HG02852 (cell line): ENCODE data around the gene MIB1.

Experiments
- ATAC-seq: cut with Tn5 transposase; IDR thresholded peaks from one replicate; pipeline ENCODE4 v1.9.1; 2021; ENCODE audit warnings: mild to moderate bottlenecking, moderate library complexity; ENCODE audit not compliant: unreplicated experiment

MIB1 gene

DNA sequence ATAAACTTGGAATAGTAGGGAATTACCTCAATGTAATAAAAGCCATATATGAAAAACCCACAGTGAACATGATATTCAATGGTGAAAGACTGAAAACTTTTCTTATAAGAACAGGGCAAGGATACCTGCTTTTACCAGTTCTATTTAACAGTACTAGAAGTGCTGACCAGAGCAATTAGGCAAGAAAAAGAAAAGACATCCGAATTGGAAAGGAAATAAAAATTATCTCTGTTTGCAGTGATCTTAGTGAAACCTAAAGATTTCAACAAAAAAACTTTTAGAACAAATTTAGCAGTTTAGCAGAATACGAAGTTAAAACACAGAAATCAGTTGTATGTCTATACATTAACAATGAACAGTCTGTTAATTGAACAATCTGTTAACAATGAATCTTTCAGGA, 69.1 kb downstream of the MIB1 start:
- ATAC-seq, result no peak

DNA sequence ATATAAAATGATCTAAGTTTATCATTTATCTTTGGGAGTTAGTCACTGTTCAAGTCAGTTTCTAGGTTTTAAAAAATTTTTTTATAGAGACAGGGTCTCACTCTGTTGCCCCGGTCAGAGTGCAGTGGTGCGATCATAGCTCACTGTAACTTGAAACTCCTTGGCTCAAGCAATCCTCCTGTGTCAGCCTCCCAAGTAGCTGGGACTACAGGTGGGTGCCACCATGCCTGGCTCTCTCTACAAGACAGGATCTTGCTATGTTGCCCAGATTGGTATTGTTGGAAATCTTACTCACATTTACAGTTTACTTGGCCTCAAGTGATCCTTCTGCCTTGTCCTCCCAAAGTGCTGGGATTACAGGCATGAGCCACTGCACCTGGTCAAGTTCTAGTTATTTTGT, 74.5 kb downstream of the MIB1 start:
- no peak for ATAC-seq

DNA sequence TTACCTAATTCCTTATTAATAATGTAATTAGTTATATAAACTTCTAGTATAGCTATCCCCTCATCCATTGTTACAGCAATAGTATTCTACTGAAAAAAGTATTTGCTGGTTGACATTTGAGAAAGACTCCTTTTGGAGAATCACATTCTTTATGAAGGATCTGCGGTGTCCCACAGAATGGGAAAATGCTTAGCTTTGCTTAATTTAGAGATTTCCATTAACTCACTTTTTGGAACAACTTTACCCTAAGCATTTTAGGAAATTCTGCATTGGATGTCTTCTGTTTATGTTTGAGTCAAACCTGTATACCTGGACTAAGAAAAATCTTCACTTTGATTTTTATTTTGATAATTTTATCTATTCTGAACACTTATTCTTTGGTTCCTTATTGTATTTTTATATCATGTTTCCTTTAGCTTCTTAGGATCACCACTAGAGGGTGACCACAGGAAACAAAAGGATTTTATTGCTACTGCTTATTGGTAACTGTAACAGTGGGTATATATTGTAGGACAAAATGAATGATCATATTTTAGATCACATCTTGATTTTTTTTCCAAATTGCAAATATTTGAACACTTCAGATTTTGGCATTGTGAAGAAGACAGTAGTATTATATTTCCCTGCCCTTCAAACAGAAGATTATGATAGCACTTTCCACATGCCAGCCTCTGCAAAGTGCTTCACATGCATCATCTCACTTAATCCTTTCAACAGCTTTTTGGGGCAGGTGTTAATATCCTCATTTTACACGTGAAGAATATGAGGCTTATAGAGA, 79.6 kb downstream of the MIB1 start:
- no peak for ATAC-seq

DNA sequence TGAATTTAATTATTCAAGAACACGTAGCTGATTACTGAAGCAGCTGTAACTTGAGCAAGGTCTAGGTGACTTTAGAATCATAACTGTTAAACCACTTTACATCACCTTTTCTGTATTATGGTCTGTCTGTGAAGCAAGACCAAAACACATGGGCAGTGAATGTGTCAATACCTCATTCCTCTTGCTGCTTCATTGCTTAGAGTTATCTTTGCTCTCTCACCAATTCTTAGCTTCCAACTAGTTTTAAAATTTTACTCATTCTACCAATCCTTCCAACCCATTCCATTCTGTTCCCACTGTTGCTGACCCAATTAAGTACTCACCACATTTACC, 80.2 kb downstream of the MIB1 start:
- ATAC-seq, result no peak

DNA sequence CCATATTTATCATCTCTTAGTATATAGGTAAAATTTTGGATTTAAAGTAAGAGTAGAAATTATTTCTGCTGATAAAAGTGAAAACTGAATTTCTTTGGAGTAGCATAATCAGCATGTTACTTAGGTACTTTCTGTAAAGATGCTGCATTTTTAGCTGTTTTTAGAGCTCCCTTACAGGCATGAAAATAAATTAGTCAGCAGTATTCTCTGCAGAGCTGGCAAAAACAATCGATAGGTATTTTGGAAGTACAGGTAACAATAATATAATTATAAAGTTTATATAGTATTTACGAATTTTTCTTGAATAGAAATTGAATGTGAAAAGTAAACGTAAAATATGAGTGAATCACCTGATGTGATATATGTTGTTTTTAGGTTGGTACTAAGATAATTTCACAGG, 83.3 kb downstream of the MIB1 start:
- no peak for ATAC-seq

DNA sequence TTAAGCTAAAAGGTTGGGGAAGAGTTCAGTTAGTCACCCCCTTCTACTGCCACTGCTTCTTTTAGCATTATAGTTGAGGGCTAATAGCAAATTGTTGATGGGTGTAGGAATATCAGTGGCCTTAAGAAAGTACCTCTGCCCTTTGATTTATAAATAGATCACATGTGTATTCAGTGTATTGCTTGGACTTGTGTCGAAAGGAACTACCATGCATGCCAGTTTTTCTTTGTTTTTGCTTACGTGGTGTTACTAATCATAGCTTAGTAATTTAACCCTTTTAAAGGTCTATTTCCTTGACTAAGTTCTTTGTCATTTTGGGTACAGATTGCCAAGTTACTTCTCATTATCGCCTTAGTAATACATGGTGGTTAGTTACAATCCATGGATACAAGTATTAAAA, 85.6 kb downstream of the MIB1 start:
- no peak for ATAC-seq

DNA sequence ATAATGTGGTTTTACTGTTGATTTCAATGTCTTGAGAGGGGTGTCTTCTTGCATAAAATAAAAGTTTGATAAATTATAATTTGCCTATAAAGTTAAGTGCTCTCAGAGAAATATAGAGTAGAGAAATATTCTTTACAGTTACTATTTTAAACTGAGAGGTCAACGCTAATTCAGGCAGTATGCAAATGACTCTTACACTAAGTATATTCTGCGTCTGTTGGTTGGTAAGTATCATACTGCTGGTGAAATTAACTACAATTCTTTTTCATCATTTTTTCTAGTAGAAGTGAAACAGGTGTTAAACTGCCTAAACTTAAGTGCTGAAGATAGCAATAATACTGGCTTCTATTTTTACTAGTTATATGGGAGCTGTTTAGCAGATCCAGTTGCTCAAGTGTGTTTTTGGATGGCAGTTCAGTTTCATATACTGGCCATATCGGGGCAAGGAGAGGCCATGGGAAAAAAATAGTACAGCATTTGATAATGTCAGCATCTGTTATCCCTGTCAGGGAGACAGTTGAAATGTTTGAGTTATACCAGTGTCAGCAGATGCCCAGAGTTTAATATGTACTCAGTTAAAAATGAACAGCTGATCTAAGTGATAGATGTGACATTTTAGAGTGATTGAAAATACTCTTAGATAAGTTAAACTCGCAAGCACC, 86.2 kb downstream of the MIB1 start:
- ATAC-seq, result no peak

DNA sequence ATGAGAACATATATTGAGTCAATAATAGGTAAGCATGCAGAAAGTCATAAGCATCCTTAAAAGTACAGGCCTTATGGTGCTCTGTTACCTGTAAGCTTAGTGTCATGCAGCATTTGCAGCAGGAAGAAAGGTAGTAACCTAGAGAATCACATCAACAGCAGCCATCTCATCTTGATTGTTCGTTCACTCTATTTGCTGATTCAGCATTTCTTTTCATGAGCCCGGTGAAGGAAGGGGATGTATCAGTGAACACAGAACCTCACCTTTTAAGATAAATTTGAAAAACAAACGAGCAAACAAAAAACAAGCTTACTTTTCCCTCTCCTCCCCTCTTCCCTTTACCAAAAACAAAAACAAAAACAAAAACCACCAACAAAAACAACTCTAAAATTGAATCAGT, 89.9 kb downstream of the MIB1 start:
- ATAC-seq, result no peak

DNA sequence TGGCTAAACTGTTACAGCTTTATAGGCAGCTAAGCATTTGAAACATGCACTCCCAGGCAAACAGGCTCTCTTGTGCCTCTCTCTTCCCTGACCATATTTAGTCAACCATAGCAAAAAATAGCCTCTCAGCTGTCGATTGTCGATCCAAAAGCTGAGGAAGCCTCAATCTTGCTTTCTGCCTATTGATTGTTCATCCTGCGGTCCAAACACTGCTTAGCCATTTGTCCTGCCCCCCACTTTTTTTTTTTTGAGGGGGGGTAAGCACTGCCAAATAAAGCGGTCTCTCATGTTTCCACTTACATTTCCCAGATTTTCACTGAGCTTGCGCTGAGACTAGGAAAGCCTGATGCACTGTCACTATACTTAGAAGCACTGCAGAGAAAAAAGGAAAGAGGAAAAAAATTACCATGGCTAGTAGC, 90.8 kb downstream of the MIB1 start:
- ATAC-seq, result no peak

DNA sequence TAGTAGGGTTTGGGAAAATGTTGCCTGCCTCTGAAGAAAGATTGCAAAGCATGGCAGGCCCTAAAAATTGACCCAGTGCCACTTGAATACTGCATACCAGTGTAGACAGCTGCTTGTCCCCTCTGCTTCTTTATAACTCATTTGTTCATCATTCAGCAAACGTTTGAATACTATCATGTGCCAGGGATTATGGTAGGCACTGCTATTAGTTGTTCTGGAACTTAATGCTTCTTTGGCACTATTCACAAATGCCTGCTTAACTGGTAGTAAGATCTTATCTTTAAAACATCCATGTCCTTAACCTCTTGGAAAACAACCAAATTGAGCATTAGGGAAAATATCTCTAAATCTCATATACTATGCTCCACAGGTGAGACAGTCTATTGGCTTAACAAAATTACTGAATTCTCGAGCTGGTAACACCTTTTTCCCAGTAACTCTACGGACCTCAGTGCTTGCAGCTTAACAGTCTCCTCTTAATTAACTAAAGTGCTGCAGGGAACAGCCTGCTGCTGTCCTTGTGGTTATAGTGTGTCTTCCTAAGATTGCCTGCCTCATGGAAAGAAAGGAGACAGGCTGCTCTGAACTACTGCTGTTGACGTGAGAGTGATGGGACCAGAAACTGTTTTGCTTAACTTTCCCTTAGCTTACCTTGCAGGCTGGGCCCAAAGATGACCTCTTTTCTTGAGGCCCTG, 93.2 kb downstream of the MIB1 start:
- ATAC-seq, result no peak

DNA sequence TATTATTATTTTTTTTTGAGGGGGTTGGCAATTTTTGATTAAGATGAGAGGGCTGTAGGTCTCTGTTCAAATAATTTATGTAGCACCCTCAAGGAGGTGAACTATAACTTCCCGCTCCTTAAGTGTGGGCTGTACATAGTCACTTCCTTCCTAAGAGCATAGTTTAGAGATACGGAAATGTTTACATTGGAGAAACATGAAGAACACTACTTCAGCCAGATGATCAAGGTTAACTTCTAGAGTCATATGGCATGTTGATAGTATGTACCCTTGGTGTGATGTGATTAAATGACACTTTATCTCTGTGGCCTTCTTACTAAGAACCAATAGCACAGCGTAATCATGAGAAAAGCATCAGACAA, 93.7 kb downstream of the MIB1 start:
- ATAC-seq, result no peak

DNA sequence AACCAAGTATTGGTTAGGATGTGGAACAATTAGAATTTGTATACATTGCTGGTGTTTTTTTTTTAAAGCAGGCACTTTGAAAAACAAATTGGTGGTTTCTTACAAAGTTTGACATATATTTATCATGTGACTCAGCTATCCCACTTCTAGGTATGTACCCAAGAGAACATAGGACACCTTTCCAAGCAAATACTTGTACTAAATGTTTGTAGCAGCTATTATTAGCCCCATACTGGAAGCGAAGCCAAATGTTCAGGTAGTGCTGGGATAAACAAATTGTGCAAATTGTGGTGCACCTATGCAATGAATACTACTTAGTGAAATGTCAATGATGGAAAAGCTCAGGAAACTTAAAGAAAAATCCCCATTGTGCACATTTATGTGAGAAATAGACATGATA, 101.0 kb downstream of the MIB1 start:
- no peak for ATAC-seq

DNA sequence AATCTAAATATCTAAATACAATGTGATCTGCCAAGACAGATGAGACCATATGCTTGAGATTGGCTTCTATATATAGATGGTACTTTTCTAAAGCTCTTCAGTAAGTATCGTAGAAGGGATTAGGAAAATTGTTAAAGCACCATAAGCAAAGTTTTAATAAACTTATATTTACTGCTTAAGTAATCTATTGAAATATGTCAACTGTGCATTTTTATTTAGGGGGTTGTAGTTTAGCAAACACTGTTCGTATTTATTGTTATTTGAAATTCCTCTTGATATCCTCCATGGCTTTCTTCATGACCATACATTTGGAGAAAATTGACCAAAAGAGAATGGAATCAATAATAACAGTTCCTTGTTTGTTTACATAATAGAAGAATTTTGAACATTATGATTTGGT, 102.7 kb downstream of the MIB1 start:
- no peak for ATAC-seq

DNA sequence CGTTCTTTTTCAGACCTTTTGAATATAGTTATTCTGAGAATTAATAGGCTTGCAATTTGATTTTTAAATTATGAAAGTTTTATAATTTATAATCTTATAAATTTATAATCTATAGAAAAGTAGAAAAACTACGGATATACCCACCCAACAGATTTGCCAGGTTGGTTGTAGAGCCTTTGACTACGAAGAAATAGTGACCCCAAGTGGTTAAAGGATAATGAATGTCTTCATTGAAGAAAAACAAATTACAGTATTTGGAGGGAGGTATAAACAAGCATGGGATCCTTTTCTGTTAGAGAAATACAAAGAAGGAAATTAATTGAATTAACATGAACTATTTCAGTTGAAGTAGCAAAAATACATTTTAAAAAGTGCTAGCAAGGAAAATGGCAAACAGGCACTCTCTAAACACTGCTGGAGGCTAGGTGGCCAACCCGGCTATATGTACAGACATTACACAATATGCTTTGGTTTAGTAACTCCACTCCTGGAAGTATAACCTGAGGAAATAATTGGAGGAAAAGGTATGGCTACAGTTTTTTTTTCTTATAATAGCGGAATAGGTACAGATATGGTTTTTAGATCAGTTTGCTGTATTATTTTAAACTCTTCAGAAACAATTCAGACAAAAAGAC, 110.9 kb downstream of the MIB1 start:
- ATAC-seq, result no peak

DNA sequence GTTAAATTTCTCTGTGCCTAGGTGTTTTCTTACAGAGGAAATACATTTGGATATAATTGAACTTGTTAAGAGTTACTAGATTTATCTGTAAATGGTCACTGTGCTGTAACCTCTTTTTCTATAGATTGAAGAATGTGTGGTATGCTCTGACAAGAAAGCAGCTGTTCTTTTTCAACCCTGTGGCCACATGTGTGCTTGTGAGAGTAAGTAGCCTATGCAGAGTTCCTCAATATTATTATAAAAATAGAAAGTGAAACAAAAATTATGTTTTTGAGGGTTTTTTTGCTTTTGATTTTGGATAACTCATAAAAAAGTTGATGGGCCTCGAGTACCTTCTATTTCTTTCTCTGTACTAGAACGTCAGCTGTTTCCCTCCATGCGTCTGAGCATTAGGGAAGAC, 112.4 kb downstream of the MIB1 start:
- peak; percentile 95 for ATAC-seq

DNA sequence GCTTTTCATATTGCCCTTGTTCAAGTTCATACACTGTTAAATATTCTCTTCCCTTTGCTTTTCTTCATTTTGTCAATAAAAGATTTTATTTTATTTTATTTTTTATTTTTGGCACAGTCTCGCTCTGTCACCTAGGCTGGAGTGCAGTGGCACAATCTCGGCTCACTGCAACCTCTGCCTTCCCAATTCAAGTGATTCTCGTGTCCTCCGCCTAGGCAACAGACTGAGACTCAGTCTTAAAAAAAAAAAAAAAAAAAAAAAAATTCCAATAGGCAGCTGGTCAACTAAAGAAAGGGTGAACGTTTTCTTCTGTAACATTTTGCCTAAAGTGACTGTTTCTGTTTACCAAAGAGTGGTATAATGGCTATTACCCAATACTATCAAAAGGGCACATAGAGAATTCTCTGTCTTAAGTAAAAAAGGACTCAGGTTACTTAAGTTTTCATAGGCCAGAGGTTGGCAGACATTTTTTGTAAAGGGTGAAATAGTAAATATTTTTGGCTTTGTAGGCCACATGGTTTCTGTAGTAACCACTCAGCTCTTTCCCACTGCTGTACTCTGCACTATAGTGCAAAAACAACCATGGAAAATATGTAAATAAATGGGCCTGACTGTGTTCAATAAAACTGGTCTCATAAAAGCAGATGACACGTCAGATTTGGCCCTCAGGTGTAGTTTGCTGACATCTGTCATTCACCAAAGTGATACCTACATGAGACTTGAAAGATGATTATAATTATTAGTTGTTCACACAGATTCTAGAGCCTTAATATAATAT, 113.4 kb downstream of the MIB1 start:
- ATAC-seq, result no peak

DNA sequence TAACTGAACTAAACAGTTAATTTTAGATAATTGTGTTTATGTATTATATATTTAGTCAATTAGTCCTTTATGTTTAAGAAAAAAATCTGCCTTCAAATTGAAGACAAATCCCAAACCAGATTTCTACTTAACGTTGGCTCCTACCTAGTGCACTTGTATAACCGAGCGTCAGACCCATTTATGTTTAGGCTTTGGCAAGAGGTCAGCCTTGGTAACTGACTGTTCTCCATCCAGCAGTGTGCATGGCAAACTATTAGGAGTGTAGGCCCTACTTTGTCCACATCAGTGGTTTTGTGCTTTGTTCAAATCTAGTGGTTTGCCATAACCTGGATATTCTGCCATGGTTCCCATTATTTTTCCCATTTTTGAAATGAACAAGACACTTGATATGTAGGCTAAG, 114.8 kb downstream of the MIB1 start:
- no peak for ATAC-seq

DNA sequence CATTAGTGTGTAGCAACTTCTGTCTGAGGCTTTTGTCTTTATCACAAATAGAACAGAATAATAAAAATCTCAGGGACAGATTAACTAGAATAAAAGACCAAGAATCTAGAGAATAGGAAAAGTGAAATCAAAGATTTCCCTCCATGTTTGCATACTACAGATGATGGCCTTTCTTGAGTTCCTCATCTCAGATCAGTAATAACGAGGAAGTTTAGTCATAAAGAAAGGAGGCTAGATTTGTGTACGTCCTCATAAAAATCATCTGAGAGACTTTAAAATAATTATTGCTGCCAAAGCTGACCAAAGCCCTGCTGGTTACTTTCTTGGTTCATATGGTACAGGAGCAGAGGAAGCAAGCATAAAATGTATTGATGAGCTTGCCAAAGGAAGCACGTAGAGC, 117.3 kb downstream of the MIB1 start:
- ATAC-seq, result no peak

DNA sequence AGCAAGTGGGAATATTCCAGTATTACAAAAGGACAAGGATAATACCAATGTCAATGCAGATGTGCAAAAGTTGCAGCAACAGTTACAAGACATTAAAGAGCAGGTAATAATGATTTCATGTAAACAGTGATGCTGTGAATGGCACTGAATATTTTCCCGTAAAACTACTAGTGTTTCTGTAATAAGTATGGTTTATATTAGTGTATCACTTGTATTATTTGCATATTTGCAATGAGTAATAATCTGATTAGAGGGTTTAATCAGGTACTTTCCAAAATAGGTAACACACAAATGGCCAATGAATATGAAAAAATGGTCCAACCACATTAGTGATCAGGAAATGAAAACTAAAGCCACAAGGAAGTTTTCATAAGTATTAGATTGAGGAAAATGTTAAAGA, 118.0 kb downstream of the MIB1 start:
- no peak for ATAC-seq

DNA sequence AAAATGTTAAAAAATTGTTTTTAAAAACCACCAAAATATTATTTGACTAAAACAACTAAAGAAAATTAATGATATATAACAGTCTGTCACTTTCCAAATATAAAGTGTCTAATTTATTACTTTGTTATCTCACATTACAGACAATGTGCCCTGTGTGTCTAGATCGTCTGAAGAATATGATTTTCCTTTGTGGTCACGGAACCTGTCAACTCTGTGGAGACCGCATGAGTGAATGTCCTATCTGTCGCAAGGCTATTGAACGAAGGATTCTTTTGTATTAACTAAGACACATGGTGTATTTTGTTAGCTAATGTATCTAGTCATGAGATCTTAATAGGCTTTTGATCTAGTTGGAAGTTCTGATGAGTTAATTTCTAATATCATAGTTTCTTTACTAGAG, 123.8 kb downstream of the MIB1 start:
- ATAC-seq, result no peak

DNA sequence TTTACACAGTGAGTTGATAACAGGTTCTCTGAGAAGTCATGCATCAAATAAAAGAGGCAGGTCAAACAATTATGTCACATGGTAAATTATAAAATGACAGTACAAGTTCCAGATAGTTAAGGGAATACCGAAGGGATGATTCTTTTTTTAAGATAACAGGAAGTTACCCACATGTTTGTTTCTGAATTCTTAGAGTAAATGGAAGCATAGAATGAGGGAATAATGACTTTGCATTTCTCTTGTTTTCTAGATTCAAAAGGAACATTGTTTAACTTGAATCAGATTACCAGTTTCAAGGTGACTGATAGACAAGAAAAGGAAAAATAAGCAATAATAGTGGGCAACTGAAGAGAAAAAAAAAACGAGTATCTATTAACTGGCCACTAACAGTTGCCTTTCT, 124.5 kb downstream of the MIB1 start:
- ATAC-seq, result no peak
